Adipose tissue (tissue), 3 donors: ENCODE data around the gene C4orf50. TPM values are rescaled to one million over a fixed set of nuclear protein-coding genes. Genes with fewer than 3 reads are reported as not detected.
"Not testable (repeated sequence)": the region's sequence is repeated elsewhere in the genome, so short reads cannot be mapped to it uniquely, and the experiment has no call there.

Source experiments
- H3K27ac ChIP-seq: one replicate; pipeline ENCODE4 v1.5.1; 2013; ENCODE audit warnings: low read depth, low read length
- WGBS, 3 donors: extraction: QIAGEN DNeasy Blood & Tissue Kit; methylation state at CpG; one replicate each; pipeline ENCODE4 v1.1.7; 2013; 5-methylcytosine and 5-hydroxymethylcytosine counted together
- polyA plus RNA-seq, 3 donors: library from polyadenylated mRNA; stranded (reverse); fragments of 200-250 nt; gene quantifications; one replicate each; pipeline ENCODE4 v1.2.3, GENCODE V29; 2013
- donor health status: healthy with polysubstance abuse.
- donor health status: Bipolar disorder and iron deficiency.
- donor health status: healthy.

C4orf50 gene
- polyA plus RNA-seq, 3 donors: 0.01 to 0.03 TPM; not detected in 1

GRCh38 chr4:5869966-5870619 is 148.1 kb downstream of the C4orf50 start:
- no peak overlapping the region for H3K27ac ChIP-seq
- 77 to 83% (median 83%) methylated on average over 14 of the region's 14 CpGs for WGBS, 3 donors

GRCh38 chr4:5867866-5868265 is 150.4 kb downstream of the C4orf50 start:
- H3K27ac ChIP-seq: no peak overlapping the region
- 93 to 95% (median 94%) methylated on average over 3 of the region's 3 CpGs for WGBS, 3 donors

- WGBS, 3 donors: 65 to 72% (median 72%) methylated on average over 10 of the region's 10 CpGs
- no peak overlapping the region for H3K27ac ChIP-seq
These were observed 151.1 kb downstream of the C4orf50 start for GRCh38 chr4:5866841-5867813.

- 40 to 61% (median 56%) methylated on average over 12 of the region's 12 CpGs for WGBS, 3 donors
- H3K27ac ChIP-seq: no peak overlapping the region
These were observed 152.2 kb downstream of the C4orf50 start for GRCh38 chr4:5865896-5866599.

- 49 to 55% (median 50%) methylated on average over 15 of the region's 15 CpGs for WGBS, 3 donors
- no peak overlapping the region for H3K27ac ChIP-seq
These were observed 154.6 kb downstream of the C4orf50 start for GRCh38 chr4:5863461-5864113.

- H3K27ac ChIP-seq: no peak overlapping the region
- 79 to 89% (median 87%) methylated on average over 16 of the region's 16 CpGs for WGBS, 3 donors
These were observed 160.0 kb downstream of the C4orf50 start for GRCh38 chr4:5858020-5858769.

- 66 to 94% (median 90%) methylated on average over 2 of the region's 2 CpGs for WGBS, 3 donors
- H3K27ac ChIP-seq: no peak overlapping the region
These were observed 161.0 kb downstream of the C4orf50 start for GRCh38 chr4:5857199-5857598.

GRCh38 chr4:5856362-5856761 is 161.9 kb downstream of the C4orf50 start:
- H3K27ac ChIP-seq: not testable (repeated sequence)
- 94 to 98% (median 96%) methylated on average over 3 of the region's 3 CpGs for WGBS, 3 donors

GRCh38 chr4:5854929-5855328 is 163.3 kb downstream of the C4orf50 start:
- H3K27ac ChIP-seq: no peak overlapping the region
- 82 to 93% (median 91%) methylated on average over 3 of the region's 3 CpGs for WGBS, 3 donors

- H3K27ac ChIP-seq: no peak overlapping the region
- 68 to 87% (median 86%) methylated on average over 9 of the region's 9 CpGs for WGBS, 3 donors
These were observed 165.6 kb downstream of the C4orf50 start for GRCh38 chr4:5852523-5853202.

GRCh38 chr4:5851637-5852301 is 166.5 kb downstream of the C4orf50 start:
- 62 to 72% (median 68%) methylated on average over 4 of the region's 4 CpGs for WGBS, 3 donors

More at GRCh38 chr4:5851637-5852301, 166.5 kb downstream of the C4orf50 start:
- no peak overlapping the region for H3K27ac ChIP-seq

Other genes starting within 250 kb of the C4orf50 start
- 1 to 10 TPM in 1 of 3 donors, under 1 TPM in 2; 0.22 to 2.2 (median 0.70) TPM for gene CRMP1, start 125.3 kb downstream of the C4orf50 start, polyA plus RNA-seq
- under 1 TPM; 0.18 to 0.53 (median 0.22) TPM for gene JAKMIP1, start 182.1 kb upstream of the C4orf50 start, polyA plus RNA-seq